Astrocyte (in vitro differentiated cells and primary cell): Measurements from ENCODE around the gene ARMH1. TPM values are rescaled to one million over a fixed set of nuclear protein-coding genes. Genes with fewer than 3 reads are reported as not detected.

Experiments used
- DNase-seq: peaks from one replicate; pipeline ENCODE4 v3.0.0-alpha.2; 2010; ENCODE audit warnings: low read depth
- FAIRE-seq: peaks from 2 replicates; lab custom pipeline; 2011; peaks lifted over from hg19 to GRCh38; lab: Jason Lieb, UNC
- H2AFZ ChIP-seq: 2 replicates; pipeline ENCODE4 v1.6.0; 2012; ENCODE audit warnings: low read depth, low read length, inconsistent platforms
- H3K27ac ChIP-seq: 2 replicates; pipeline ENCODE4 v1.5.1; 2011; ENCODE audit warnings: low read depth, low read length, inconsistent platforms
- H3K27me3 ChIP-seq: 2 replicates; pipeline ENCODE4 v1.6.0; 2011; ENCODE audit warnings: low read length, inconsistent platforms; ENCODE audit not compliant: insufficient read depth
- H3K36me3 ChIP-seq: 2 replicates; pipeline ENCODE4 v1.5.1; 2011; ENCODE audit warnings: low read length, inconsistent platforms; ENCODE audit not compliant: insufficient read depth
- H3K4me1 ChIP-seq: 2 replicates; pipeline ENCODE4 v1.5.1; 2011; ENCODE audit warnings: low read length, inconsistent platforms; ENCODE audit not compliant: insufficient read depth
- H3K4me2 ChIP-seq: 2 replicates; pipeline ENCODE4 v1.6.0; 2012; ENCODE audit warnings: low read length, inconsistent platforms
- H3K4me3 ChIP-seq: 2 replicates; pipeline ENCODE4 v1.5.1; 2011; ENCODE audit warnings: low read depth, mild to moderate bottlenecking, low read length, inconsistent platforms; ENCODE audit not compliant: insufficient read depth
- H3K79me2 ChIP-seq: 2 replicates; pipeline ENCODE4 v1.6.0; 2012; ENCODE audit warnings: mild to moderate bottlenecking, low read length, inconsistent platforms; ENCODE audit not compliant: insufficient read depth
- H3K9ac ChIP-seq: 2 replicates; pipeline ENCODE4 v1.6.0; 2012; ENCODE audit warnings: mild to moderate bottlenecking, low read length, inconsistent platforms
- H3K9me3 ChIP-seq: 2 replicates; pipeline ENCODE4 v1.5.1; 2012; ENCODE audit warnings: low read depth, mild to moderate bottlenecking, low read length, inconsistent platforms; ENCODE audit not compliant: insufficient read depth
- H4K20me1 ChIP-seq: 2 replicates; pipeline ENCODE4 v1.6.0; 2012; ENCODE audit warnings: low read length, inconsistent platforms; ENCODE audit not compliant: insufficient read depth
- H3K27ac Mint-ChIP-seq: one replicate; pipeline ENCODE4 v1.8.0; 2021; ENCODE audit warnings: mild to moderate bottlenecking, mixed read lengths; ENCODE audit not compliant: unreplicated experiment
- H3K27me3 Mint-ChIP-seq: one replicate; pipeline ENCODE4 v1.8.0; 2021; ENCODE audit warnings: low read depth, mixed read lengths; ENCODE audit not compliant: unreplicated experiment
- H3K36me3 Mint-ChIP-seq: one replicate; pipeline ENCODE4 v1.8.0; 2021; ENCODE audit warnings: low read depth, mixed read lengths; ENCODE audit not compliant: unreplicated experiment
- H3K4me1 Mint-ChIP-seq: one replicate; pipeline ENCODE4 v1.8.0; 2021; ENCODE audit warnings: low read depth, mixed read lengths; ENCODE audit not compliant: unreplicated experiment
- H3K4me3 Mint-ChIP-seq: one replicate; pipeline ENCODE4 v1.8.0; 2021; ENCODE audit warnings: mild to moderate bottlenecking, moderate library complexity, mixed read lengths; ENCODE audit not compliant: unreplicated experiment
- H3K9me3 Mint-ChIP-seq: one replicate; pipeline ENCODE4 v1.8.0; 2021; ENCODE audit warnings: mild to moderate bottlenecking, mixed read lengths; ENCODE audit not compliant: unreplicated experiment
- CTCF ChIP-seq: IDR thresholded peaks from 2 replicates; pipeline ENCODE4 v1.5.1; 2011; ENCODE audit warnings: low read depth, mild to moderate bottlenecking, inconsistent platforms, low read length, moderate library complexity; ENCODE audit not compliant: insufficient read depth
- EZH2 ChIP-seq: IDR thresholded peaks from 2 replicates; pipeline ENCODE4 v1.6.1; 2012; ENCODE audit warnings: mild to moderate bottlenecking, low read length, inconsistent platforms; ENCODE audit not compliant: insufficient read depth
- total RNA-seq: library from RNA; stranded (reverse); gene quantifications from 2 replicates; pipeline ENCODE4 v1.2.1, GENCODE V29; 2021

Gene ARMH1
- total RNA-seq, 1 donor from 2014 or later = 2.5 TPM

DNA sequence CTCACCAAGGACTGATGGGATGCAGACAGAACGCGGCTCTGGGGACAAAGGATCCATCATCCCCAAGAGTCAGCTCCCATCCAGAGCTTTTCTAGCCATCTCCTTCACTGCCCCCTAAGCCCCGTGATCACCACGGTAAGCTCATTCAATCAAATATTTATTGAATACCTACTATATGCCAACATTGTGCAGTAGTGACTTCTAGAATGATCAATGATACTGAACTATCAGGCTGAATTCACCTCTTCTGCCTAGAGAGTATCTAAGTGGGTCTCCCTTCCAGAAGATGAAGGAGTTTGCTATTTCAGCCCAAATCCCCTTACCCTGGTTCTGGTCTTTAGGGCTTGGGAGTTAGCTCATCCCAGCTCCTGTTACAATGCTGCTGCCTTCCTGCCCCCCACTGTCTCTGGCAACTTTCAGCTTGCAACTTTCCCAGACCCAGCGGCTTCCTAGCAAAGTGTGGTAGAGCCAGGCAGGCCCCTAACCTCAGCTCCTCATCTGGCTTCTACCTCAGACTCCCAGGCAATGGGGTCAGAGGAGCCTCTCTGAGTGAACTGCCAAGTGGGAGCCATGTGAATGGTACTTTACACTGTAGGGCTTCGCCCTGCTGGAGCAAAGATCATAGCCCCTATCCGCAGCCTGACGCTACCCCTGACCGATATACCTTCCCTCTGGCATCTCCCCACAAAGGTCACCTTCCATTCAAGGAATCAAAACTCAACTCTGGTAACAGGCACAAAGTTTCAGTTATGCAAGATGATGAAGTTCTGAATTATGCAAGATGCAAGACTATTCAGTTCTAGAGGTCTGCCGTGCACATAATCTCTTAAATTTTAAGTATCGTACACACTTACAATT lies 21.2 kb upstream of the ARMH1 start:
- Histone ChIP-seq H2AFZ (no peak overlapping the region), H3K27me3 (no peaks in the 10 kb centered on the region), H3K4me1 (no peaks in the 10 kb centered on the region), H3K79me2 (no peaks in the 10 kb centered on the region), H3K36me3 (peaks cover 2% of the 10 kb centered on the region), H3K27ac (no peak overlapping the region), H3K4me3 (no peak overlapping the region), H4K20me1 (peaks cover 22% of the 10 kb centered on the region), H3K9ac (no peak overlapping the region), H3K4me2 (no peak overlapping the region), H3K9me3 (no peaks in the 10 kb centered on the region)
- H3K4me3 Mint-ChIP-seq = no peak overlapping the region
- no peaks in the 10 kb centered on the region for H3K27me3 Mint-ChIP-seq
- no peak overlapping the region for H3K27ac Mint-ChIP-seq
- peaks cover 17% of the 10 kb centered on the region for H3K36me3 Mint-ChIP-seq
- no peaks in the 10 kb centered on the region for H3K9me3 Mint-ChIP-seq
- TF ChIP-seq EZH2 = no peak
- no peak for TF ChIP-seq CTCF
- FAIRE-seq = no peak
- peaks cover 6% of the 10 kb centered on the region for H3K4me1 Mint-ChIP-seq
- DNase-seq = no peak

DNA sequence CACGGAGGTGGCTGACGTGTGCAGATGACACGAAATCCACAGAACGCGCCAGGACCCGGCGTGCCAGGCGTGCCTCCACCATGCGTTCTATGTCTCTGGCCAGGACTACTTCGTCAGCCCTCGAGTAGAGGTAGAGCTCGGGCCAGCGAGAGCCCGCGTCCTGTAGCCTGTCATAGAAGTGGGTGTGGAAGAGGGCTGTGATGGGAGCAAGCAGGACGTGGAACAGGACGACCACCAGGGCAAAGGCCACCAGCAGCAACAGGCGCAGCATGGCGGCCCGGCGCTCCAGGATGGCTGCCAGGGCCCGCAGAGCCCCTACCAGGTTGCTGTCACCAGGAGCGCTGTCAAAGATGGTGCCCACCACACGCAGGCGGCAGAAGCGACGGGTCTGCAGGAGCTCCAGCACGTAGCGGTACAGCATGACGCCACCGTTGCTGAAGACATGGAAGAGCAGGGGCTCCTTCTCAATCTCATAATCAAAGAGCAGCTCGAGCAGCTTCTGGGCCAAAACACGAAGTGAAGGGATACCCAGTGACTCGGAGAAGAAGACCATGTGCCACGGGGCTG lies 19.8 kb upstream of the ARMH1 start:
- peaks cover 10% of the 10 kb centered on the region for H3K36me3 Mint-ChIP-seq
- H3K9me3 Mint-ChIP-seq = no peaks in the 10 kb centered on the region
- Histone ChIP-seq H3K9ac (no peak overlapping the region), H3K4me2 (no peak overlapping the region), H3K27me3 (no peaks in the 10 kb centered on the region), H3K4me3 (no peak overlapping the region), H3K4me1 (no peaks in the 10 kb centered on the region), H3K36me3 (peaks cover 2% of the 10 kb centered on the region), H3K27ac (no peak overlapping the region), H3K9me3 (no peaks in the 10 kb centered on the region), H2AFZ (no peak overlapping the region), H4K20me1 (peaks cover 10% of the 10 kb centered on the region), H3K79me2 (no peaks in the 10 kb centered on the region)
- FAIRE-seq (no peak), DNase-seq (no peak)
- no peaks in the 10 kb centered on the region for H3K27me3 Mint-ChIP-seq
- H3K4me3 Mint-ChIP-seq = no peak overlapping the region
- TF ChIP-seq EZH2 (no peak), CTCF (no peak)
- no peak overlapping the region for H3K27ac Mint-ChIP-seq
- H3K4me1 Mint-ChIP-seq = no peaks in the 10 kb centered on the region

DNA sequence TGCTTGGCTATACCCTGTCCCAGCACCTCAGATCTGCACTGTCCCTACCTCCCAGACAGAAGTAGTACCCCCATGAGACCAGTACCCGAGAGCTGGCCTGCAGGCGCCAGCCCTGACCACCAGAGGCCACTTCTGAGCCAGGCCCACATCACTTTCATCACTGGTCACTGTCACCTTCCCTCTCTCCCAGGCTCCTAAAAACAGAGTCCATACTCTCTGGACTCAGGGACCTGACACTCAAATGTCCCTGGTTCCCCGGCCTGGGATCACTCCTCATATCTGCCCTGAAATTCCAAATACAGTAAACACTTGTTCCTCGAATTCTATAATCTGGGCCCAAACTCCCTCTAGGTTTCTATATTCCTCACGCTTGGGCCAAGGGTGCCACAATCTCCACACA lies 18.9 kb upstream of the ARMH1 start:
- H3K27ac ChIP-seq = no peak overlapping the region
- Mint-ChIP-seq H3K36me3 (peaks cover 10% of the 10 kb centered on the region), H3K4me1 (no peaks in the 10 kb centered on the region), H3K27ac (no peak overlapping the region), H3K27me3 (no peaks in the 10 kb centered on the region), H3K9me3 (no peaks in the 10 kb centered on the region), H3K4me3 (no peak overlapping the region)
- H4K20me1 ChIP-seq = peaks cover 10% of the 10 kb centered on the region
- FAIRE-seq (no peak), DNase-seq (no peak)
- no peak overlapping the region for H2AFZ ChIP-seq
- no peaks in the 10 kb centered on the region for H3K9me3 ChIP-seq
- no peaks in the 10 kb centered on the region for H3K4me1 ChIP-seq
- no peak overlapping the region for H3K4me2 ChIP-seq
- H3K4me3 ChIP-seq = no peak overlapping the region
- no peak overlapping the region for H3K9ac ChIP-seq
- H3K27me3 ChIP-seq = no peaks in the 10 kb centered on the region
- peaks cover under 1% of the 10 kb centered on the region for H3K36me3 ChIP-seq
- H3K79me2 ChIP-seq = no peaks in the 10 kb centered on the region
- TF ChIP-seq CTCF = peak; percentile 72
- TF ChIP-seq EZH2 = no peak
